Osteocyte (in vitro differentiated cells): ENCODE results near the gene ADAM10. TPM values are rescaled to one million over a fixed set of nuclear protein-coding genes. Genes with fewer than 3 reads are reported as not detected.

Experiments used
- DNase-seq: peaks from one replicate; pipeline ENCODE4 v3.0.0; 2021; ENCODE audit warnings: mixed read lengths; ENCODE audit not compliant: unreplicated experiment; ENCODE audit errors: extremely low spot score
- H3K27ac Mint-ChIP-seq: one replicate; pipeline ENCODE4 v1.8.0; 2021; ENCODE audit warnings: mild to moderate bottlenecking, mixed read lengths; ENCODE audit not compliant: unreplicated experiment
- H3K27me3 Mint-ChIP-seq: one replicate; pipeline ENCODE4 v1.8.0; 2021; ENCODE audit warnings: mixed read lengths; ENCODE audit not compliant: unreplicated experiment
- H3K36me3 Mint-ChIP-seq: one replicate; pipeline ENCODE4 v1.8.0; 2021; ENCODE audit warnings: mixed read lengths; ENCODE audit not compliant: unreplicated experiment
- H3K4me1 Mint-ChIP-seq: one replicate; pipeline ENCODE4 v1.8.0; 2021; ENCODE audit warnings: mixed read lengths; ENCODE audit not compliant: unreplicated experiment
- H3K4me3 Mint-ChIP-seq: one replicate; pipeline ENCODE4 v1.8.0; 2021; ENCODE audit warnings: mild to moderate bottlenecking, moderate library complexity, mixed read lengths; ENCODE audit not compliant: unreplicated experiment
- H3K9me3 Mint-ChIP-seq: one replicate; pipeline ENCODE4 v1.8.0; 2021; ENCODE audit warnings: mixed read lengths; ENCODE audit not compliant: unreplicated experiment
- total RNA-seq: library from RNA; stranded (reverse); gene quantifications from 2 replicates; pipeline ENCODE4 v1.2.1, GENCODE V29; 2021
- TF ChIP-seq, protein P1 (sequence below): fragments of 200-600 bp; sonication (generic); IDR thresholded peaks from 2 replicates; pipeline ENCODE4 v1.5.0; 2021; ENCODE audit warnings: antibody characterized with exemption, mild to moderate bottlenecking, moderate library complexity

Gene ADAM10
- total RNA-seq, 1 donor from 2014 or later, result 169 TPM

DNA sequence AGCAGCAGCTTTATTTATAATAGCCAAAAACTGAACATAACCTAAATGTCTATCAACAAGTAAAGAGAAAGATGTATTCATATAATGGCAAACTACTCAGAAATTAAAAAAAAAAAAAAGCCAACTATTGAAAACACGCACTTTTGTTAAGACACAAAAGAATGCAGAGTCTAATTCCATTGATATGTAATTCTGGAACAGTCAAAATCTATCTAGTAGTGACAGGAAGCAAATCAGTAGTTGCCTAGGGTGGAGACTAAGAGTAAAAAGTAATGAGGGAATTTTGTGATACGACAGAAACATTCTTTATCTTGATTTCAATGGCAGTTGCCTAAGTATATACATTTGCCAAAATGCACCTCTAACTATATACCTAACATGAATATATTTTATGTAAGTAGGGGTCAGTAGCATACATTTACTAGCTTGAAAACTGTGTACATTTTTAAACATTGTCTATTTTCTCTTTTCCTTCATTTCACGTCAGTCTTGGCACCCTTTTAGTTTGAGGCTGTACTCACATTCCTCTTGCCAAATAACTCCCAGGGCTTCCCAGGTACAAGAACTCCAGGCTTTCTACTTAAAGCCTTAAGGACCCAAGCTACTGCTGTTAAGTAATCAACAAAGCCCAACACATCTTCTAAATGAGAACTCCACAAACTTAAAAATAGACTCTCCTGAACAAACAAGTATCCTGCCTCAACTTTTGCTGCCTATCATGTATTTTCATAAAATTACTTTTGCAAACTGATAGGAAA, 54.7 kb downstream of the ADAM10 start:
- Mint-ChIP-seq H3K27me3 (no peaks in the 10 kb centered on the region), H3K36me3 (peaks cover 24% of the 10 kb centered on the region), H3K4me1 (peaks cover 23% of the 10 kb centered on the region), H3K4me3 (no peak overlapping the region), H3K9me3 (peaks cover 21% of the 10 kb centered on the region), H3K27ac (no peak overlapping the region)
- DNase-seq, result no peak
- TF ChIP-seq, protein P1, sequence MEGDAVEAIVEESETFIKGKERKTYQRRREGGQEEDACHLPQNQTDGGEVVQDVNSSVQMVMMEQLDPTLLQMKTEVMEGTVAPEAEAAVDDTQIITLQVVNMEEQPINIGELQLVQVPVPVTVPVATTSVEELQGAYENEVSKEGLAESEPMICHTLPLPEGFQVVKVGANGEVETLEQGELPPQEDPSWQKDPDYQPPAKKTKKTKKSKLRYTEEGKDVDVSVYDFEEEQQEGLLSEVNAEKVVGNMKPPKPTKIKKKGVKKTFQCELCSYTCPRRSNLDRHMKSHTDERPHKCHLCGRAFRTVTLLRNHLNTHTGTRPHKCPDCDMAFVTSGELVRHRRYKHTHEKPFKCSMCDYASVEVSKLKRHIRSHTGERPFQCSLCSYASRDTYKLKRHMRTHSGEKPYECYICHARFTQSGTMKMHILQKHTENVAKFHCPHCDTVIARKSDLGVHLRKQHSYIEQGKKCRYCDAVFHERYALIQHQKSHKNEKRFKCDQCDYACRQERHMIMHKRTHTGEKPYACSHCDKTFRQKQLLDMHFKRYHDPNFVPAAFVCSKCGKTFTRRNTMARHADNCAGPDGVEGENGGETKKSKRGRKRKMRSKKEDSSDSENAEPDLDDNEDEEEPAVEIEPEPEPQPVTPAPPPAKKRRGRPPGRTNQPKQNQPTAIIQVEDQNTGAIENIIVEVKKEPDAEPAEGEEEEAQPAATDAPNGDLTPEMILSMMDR, result no peak

DNA sequence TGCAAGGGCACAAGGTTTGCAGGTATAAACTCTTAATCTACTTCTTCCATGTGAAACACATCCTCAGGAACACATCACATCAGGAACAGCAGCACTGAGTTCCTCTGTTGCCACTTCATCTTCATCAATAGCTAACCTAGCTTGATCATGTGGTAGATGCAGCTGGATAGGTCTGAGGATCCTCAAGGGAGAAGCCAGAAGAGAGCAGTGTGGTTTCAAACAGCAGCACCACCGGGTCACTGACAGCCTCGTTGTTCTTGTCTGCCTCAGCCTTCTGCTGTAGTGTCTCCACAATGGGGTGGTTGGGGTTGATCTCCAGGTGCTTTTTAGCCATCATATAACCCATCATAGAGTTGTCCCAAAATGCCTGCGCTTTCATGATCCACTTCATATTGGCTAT, 58.8 kb downstream of the ADAM10 start:
- DNase-seq, result no peak
- Mint-ChIP-seq H3K27me3 (no peaks in the 10 kb centered on the region), H3K4me3 (no peak overlapping the region), H3K4me1 (peaks cover 22% of the 10 kb centered on the region), H3K9me3 (peaks cover 5% of the 10 kb centered on the region), H3K36me3 (peaks cover 6% of the 10 kb centered on the region), H3K27ac (no peak overlapping the region)
- TF ChIP-seq, protein P1, result no peak

DNA sequence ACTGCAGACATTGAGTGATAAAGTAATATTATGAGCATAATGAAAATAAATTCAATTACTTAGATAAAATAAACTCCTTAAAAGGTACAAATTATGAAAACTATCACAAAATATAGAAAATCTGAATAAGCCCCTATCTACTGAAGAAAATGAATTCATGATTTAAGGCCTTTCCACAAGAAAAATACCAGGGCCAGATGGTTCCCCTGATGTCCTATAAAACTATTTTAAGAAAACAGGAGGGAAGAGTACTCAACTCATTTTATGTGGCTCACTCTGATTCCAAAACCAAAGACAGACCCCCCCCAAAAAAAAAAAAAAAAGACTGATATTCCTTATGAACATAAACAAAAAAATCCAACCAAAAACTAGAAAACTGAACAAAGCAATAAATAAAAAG, 59.9 kb downstream of the ADAM10 start:
- Mint-ChIP-seq H3K27ac (no peak overlapping the region), H3K4me1 (peaks cover 15% of the 10 kb centered on the region), H3K36me3 (peaks cover 6% of the 10 kb centered on the region), H3K27me3 (no peaks in the 10 kb centered on the region), H3K9me3 (peaks cover 5% of the 10 kb centered on the region), H3K4me3 (no peak overlapping the region)
- TF ChIP-seq, protein P1, result no peak
- no peak for DNase-seq

DNA sequence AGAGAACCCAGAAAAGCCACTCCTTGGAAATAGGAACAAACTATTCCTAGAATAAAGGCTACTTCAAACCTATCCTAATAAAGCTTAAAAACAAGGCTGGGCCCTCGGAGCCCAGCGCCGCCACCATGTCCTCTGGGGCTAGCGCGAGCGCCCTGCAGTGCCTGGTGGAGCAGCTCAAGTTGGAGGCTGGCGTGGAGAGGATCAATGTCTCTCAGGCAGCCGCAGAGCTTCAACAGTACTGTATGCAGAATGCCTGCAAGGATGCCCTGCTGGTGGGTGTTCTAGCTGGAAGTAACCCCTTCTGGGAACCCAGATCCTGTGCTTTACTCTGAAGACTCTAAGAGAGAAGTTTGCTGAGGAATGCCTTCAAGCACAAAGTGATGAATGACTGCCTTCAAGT, 63.2 kb downstream of the ADAM10 start:
- Mint-ChIP-seq H3K36me3 (no peaks in the 10 kb centered on the region), H3K4me3 (no peak overlapping the region), H3K9me3 (no peaks in the 10 kb centered on the region), H3K4me1 (peaks cover 19% of the 10 kb centered on the region), H3K27me3 (no peaks in the 10 kb centered on the region), H3K27ac (no peak overlapping the region)
- TF ChIP-seq, protein P1, result no peak
- DNase-seq, result no peak

DNA sequence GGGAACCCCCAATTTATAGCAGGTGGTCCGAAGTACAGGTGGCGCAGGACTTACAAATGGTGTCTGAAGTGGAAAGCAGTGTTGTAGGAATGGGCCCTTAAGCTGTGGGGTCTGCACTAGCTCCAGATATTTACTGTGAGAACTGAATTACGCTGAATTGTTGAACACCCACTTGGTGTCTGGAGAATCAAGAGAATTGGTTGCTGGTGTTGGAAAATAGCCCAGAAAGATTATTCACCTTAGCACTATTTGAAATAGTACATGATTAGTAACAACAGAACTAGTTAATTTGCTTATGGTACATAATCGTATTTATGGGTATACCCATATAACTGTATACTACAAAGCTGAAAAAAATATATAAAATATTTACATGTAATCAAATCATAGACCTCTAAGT, 64.8 kb downstream of the ADAM10 start:
- no peak for DNase-seq
- Mint-ChIP-seq H3K4me3 (no peak overlapping the region), H3K27me3 (no peaks in the 10 kb centered on the region), H3K27ac (no peak overlapping the region), H3K36me3 (no peaks in the 10 kb centered on the region), H3K9me3 (no peaks in the 10 kb centered on the region), H3K4me1 (peaks cover 13% of the 10 kb centered on the region)
- TF ChIP-seq, protein P1, result no peak
